Measurements from ENCODE around the gene FCN2.

The FCN2 gene

DNA sequence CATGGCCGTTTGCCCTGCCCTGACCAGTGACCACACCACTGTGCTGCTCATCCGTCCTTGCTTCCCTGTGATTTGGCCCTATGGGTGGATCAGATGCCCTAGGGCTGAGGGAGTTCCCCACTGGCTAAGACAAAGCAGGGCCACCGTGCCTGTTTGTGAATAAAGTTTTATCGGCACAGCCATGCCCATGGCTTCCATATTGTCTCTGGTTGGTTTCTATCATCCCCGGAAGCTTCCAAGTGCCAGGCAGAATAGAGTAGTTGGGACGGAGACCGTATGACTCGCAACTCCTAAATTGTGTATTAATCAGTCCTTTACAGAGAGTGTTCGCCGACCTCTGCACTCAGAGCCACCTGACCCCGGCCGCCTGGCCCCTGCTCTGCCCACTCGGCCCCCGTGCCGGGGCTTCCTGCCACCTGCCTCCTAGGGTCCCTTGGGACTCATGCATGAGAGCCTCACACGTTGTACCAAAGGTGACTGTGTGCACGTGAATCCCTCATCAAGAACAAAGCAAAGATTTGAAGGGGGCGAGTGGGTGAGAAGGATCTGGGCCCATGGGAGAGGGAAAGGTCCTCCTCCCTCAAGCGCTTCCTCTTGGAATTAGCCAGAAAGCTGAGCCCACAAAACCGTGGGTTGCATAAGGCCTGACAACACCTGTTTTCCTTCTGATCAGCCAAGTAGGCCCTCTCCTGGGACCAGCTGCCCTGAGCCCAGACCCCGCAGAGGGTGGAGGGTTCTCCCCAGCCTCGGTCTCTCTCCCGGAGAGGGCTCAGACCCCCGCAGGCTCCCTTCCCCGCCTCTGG lies 11.7 kb upstream of the FCN2 start:
- DNase-seq = no peak

DNA sequence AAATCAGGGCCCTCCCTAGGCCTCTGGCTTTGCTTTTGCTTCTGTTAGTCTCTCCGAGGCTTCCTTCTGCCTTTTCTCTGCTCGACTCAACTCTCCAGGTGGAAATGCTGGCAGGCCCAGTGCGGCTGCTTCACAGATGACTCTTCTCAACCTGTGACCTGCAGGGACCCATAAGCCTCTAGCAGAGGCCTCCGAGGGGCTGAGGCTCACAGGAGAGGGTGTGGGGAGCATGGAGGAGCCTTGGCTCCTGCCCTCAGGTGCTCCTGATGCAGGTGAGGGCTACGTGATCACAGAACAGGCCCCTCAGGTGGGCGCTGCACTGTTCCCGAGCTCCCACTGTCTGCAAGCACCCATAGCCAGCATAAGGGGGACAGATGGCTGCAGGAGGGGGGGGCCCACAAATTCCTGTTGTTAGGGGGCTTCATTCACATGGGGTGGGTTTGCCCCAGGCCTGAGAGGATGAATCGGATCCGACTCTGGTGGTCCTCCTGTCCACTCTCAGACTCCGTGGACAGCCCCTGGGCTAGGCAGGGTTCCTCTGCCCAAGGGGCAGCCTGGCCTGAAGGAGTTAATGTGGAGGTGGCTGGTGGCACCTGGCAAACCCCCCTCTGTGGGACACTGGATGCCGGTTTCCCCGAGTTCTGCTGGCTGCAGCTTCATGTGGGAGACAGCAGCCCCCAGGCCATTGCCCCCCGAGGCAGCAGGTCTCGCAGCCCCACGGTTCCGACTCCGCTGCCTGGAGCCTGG lies 10.9 kb upstream of the FCN2 start:
- DNase-seq = no peak

DNA sequence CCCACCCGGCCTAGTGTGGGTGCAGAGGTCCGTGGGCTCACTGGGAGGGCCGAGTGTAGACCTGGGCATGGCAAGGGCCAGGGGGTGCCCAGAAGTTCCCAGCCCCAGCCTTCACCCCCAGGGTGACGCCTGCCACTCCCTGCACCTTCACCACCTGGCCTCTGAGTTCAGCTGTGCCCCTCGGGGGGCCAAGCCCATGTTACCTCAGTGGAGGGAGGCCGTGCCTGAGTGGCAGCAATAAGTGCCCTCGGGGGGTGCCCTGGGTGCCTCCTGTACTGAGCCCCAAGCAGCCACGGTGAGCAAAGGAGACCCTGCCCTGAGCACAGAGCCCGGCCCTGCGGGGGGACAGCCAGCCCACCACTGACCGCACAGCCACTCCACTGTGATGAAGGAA lies 10.3 kb upstream of the FCN2 start:
- no peak for DNase-seq

DNA sequence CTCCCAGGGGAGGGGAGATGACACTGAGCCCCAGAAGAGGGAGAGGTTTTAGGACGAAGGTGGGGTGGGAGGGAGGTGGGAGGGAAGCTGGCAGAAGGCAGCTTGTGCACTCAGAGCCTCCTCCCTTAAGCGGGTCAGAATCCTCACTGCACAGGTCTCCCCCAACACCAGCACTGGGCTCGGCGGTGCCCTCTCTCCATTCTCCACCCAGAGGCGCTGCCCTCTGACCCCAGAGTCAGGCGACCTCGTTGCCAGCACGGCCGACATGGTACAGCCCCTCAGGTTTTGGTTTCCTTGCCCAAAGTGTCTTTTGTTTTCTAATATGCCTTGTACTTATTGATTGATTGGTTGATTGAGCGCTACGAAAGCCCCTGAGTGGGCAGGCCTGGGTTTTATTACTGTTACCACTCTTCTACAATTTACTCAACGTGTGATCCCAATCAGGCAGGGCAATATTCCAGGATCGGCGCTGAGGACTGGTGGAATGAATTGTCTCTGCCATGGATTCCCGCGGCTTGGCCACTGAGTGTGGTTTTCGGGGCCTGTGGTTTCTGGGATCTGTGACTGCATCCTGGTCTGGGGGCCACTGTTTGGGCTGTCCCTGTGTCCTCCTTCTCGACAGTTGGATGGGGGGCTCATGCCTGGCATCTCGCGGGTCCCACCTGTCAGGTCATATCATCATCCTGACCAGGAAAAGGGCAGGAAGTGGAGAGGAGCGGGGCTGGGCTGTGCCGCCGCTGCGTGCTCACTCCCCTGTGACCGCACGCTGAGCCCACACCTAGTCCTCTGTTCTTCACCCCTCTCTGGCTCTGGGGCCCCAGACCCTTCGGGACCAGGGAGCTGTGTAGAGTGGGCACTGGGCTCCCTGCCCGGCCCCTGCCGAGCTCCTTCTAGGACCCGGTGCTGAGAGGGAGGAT lies 9.6 kb upstream of the FCN2 start:
- no peak for DNase-seq

DNA sequence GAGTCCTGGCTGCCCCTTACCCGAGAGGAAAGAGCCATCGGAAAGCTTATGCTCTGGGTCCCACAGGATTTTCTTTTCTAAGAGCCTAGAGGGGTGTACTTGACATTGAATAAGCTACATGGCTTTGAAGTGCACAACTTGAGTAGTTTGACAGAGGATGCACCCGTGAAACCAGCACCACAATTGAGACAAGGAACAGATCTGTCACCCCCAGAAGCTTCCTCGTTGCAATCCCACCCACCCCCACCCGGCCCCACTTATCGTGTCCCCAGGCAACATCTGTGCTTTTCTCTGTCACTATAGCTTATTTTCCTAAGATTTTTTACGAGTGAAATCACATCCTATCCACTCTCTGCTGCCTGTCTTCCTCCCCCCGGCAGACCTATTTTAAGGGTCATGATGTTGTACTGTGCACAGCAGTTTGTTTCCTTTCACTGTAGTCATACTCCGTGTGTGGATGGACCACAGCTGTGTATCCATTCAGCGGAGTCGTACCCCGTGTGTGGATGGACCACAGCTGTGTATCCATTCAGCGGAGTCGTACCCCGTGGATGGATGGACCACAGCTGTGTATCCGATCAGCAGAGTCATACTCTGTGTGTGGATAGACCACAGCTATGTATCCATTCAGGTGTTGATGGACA lies 8.8 kb upstream of the FCN2 start:
- DNase-seq = no peak

DNA sequence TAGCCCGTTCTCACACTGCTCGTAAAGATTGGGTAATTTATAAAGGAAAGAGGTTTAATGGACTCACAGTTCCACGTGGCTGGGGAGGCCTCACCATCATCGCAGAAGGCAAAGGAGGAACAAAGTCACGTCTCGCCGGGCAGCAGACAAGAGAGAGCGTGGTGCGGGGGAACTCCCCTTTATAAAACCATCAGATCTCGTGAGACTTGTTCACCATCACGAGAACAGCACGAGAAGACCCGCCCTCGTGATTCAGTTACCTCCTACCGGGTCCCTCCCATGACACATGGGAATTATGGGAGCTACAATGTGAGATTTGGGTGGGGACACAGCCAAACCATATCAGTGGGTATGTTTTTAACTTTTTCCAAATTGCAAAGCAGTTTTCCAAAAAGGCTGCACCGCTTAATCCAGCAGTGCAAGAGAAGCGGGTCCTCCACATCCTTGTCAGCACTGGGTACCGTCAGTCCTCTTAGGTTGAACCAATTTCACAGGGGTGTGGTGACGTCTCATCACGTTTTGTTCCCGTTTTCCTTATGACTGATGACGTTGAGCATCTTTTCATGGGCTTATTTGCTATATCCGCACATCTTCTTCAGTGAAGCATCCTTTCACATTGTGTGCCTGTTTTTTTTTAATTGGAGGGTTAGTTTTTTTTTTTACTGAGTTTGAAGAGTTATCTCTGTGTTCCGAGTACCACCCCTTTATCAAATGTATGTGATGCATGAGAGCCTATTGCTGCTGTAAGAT lies 8.0 kb upstream of the FCN2 start:
- DNase-seq = no peak

DNA sequence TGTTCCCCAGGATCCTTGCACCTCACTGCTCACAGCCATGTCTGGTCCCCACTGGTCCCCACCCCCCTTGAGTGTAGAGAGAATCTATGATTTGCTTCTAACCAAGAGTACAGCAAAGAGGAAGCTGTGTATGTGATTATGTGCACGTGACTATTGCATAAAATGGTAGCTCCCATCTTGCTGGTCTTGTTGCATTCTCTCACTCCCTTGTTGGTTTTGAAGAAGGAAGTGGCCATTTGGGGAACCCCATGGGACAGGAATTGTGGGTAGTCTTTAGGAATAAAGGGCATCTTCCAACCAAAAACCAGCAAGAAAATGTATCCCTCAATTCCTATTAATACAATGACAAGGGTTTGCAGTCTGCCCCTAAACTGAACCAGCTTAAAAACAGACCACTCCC lies 5.2 kb upstream of the FCN2 start:
- no peak for DNase-seq

DNA sequence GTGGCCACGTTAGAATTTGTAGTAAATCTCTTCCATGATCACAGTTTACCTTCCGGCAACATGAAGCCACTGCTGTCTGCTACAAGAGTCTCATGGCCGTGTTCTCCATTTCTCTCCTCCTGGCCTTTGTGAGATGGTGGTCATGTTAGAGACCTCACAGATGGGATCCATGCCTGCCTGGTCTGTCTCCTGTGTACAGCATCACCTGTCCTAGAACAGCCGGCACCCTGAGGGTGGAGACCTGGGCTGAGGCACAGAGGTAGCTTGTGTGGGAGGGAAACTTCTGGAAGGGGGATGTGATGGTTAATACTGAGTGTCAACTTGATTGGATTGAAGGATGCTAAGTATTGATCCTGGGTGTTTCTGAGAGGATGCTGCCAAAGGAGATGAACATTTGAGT lies 3.1 kb upstream of the FCN2 start:
- no peak for DNase-seq

DNA sequence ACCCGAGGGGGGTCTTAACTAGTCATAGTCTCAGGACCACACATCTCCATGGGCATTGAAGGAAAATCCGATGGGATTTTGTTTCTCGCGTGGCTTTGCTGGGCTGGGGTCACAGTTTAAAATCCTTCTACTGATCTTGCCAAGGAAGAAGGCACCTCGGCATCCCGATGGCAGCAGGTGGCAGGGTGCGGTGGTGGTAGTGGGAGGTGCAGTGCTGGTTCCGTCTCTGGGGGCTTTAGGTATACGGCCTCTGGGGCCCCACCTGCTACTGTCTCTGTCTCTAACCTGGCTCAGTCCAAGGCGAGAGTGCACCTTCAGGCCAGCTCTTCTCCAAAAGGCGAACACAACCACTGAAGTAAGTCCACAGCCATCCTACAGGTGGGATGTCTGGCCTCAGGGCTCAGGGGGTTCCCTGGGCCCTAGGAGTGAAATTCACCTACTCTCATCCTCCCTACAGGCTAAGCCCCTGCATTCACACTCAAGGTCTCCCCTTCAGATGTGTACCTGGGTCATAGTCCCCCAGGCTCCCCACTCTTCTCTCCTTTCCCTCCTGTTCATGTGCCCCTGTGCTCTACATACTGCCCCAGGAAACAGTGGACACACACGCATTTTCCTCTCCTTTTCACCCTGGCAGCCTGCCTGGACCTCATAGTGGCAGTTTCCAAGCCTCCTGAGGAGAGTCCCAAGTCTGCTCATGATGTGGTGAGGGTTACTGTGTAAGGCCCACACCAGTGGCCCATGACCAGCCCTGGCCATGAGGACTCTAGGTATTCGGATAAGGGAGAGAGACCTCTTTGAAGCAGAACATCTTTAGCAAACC lies 736 bp upstream of the FCN2 start:
- DNase-seq = no peak

DNA sequence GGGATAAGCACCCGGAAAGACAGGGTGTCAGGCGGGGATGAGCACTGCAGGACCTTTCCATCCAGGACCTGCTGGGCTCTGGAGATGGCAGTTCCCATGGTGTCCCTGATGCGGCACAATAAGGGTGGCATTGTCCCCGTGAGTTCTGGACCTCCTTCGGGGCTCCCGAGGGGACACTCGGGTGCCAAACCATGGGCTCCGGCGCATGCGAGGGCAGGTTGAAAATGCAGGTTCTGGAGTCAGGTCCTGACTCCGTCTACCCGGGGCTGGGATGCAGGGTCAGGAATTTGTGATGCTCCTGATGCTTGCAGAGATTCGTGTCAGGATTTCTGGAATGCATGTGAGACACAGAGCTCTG lies 682 bp downstream of the FCN2 start:
- no peak for DNase-seq

DNA sequence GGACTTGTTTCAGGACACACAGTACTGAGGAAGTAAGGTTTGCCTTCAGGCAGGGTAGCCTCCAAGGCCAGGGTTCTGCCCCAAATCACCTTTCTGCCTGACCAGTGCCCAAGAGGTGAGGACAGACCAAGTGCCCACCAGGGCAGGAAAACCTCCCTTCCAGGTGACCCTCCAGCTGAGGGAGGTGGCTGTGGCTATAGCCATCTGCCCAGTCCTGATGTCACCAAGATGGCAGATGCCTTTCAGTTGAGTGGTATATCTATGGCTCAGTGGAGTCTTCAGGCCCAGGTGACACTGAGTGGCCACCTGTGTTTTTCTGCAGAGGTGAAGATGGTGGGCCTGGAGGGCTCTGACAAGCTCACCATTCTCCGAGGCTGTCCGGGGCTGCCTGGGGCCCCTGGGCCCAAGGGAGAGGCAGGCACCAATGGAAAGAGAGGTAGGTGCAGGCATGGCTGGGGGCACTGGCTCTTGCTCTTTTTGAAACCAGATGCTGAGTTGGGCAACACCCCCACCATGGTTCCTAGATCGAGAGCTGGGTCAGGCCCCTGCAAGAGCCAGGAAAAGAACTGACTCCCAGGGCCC lies 1.7 kb downstream of the FCN2 start:
- no peak for DNase-seq

DNA sequence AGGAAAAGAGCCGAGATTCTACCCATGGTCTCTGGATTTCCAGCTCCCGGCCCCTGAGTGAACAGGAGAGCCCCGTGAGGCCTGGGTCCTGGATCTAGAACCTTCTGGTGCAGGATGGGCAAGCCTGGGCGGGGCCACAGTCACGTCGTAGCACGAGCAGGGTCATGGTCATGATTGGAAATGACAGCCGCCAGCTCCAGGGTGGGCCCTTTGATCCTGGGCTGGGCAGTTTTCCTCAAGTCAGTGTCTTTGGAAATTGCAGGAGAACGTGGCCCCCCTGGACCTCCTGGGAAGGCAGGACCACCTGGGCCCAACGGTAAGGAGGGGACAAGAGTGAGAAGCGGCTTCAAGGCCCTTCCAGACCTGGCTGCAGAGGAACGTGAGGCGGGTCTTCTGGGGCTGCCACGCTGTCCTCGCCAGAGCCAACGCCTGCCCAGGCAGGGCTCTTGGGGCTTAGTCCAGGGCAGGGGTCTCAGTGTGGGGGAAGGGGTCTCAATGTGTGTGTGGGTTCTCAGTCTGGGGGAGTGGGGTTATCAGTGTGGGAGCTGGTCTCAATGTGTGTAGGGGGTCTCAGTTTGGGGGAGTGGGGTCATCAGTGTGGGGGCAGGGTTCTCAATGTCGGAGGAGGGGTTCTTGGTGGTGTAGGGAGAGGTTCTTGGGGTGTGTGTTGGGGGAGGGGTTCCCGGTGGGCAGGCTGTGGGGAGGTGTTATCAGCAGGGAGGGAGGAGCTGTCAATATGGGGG lies 2.6 kb downstream of the FCN2 start:
- no peak for DNase-seq

DNA sequence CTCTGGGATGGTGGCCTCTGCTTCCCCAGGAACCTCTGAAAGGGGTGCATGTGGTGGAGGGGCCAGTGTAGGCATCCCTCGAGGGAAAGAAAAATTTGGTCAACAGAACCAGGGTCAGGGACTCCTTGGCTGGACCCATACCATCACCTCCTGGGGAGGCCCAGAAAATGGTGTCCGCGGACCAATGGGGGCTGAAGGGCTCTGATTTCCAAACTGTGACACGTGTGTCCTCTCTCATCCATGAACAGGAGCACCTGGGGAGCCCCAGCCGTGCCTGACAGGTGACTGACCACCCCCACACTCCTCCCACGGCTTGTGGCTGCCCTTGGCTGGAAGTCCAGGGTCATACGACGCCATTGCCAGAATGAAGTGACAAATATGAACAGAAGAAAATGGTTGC lies 3.9 kb downstream of the FCN2 start:
- DNase-seq = no peak

DNA sequence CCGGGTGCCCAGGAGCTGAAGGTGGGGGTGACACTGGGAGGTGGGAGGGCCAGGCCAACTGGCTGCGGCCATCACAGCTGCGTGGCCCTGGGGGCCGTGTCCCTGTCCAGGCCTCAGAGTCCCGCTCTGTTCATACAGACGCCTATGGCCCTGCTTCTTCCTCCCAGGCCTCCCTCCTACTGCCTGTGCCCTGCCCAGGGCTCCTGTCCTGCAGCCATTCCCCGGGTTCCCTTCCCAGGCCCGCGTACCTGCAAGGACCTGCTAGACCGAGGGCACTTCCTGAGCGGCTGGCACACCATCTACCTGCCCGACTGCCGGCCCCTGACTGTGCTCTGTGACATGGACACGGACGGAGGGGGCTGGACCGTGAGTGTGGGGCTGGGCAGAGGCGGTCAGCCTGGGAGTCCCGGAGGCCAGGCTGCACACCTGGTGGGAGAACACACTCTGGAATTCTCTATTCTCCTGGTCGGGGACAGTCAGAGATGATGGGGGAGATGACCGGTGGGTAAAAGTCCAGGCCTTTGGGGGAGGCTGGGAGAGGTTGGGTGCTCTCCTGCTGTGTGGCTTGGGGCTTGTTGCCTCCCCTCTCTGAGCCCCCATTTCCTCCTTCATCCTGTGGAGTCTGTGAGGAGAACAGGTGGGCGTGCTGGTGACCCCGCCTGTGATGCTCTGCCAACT lies 4.5 kb downstream of the FCN2 start:
- no peak for DNase-seq

DNA sequence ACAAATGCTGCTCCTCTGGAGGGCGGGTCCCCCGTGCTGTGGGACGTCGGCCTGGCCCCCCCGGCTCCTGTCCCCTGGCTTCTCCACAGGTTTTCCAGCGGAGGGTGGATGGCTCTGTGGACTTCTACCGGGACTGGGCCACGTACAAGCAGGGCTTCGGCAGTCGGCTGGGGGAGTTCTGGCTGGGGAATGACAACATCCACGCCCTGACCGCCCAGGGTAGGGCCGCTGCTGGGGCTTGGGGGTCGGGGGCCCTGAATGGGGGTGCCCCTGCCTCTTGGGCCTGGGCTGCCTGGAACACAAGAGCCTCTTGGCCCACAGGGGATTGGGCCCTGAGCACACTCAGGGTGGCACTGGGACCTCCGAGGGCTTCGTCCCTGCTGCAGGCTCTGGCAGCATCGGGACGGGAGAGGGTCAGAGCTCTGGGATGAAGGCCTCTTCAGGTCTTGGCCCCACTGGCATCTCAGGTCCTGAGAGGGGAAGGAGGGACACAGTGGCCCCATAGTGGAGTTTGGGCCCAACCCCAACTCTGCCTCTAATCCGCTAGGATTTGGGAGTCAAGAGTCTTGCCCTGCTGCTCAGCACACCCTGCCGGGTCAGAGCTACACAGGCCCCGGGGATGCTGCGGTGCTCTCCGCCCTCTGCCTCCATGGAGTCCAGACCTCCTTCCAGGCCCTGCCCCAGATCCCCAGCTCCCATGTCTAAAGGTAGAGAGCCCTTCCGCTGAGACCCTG lies 5.2 kb downstream of the FCN2 start:
- DNase-seq = no peak

DNA sequence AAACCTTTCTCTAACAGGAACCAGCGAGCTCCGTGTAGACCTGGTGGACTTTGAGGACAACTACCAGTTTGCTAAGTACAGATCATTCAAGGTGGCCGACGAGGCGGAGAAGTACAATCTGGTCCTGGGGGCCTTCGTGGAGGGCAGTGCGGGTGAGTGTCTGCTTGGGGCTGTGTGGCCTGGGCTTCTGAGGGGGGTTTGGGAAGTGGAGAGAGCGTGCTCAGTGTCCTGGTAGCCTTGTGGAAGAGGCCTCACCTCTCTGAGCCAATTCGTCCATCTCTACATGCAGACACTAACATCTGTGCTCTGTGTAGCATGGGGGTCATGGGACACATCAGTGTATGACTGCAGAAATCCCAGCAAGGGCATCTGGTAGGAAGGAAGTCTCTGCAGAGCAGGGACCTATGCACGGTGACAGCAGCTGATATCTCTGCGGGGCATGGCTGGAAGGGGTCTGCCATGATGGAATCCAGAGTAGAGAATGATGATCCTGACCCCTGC lies 5.9 kb downstream of the FCN2 start:
- DNase-seq = no peak

DNA sequence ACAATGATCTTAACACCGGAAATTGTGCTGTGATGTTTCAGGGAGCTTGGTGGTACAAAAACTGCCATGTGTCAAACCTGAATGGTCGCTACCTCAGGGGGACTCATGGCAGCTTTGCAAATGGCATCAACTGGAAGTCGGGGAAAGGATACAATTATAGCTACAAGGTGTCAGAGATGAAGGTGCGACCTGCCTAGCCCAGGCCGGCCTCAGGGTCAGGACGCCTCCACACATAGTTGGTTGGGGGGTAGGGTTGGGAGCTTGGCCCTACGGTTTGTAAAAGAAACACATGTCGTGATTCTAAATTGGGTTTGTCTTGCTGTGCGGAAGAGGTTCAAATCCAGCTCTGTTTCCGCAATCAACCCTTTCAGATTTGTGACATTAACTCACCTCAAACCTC lies 6.6 kb downstream of the FCN2 start:
- no peak for DNase-seq
